Osteocyte (in vitro differentiated cells): ENCODE results near the gene PRMT5. TPM values are rescaled to one million over a fixed set of nuclear protein-coding genes. Genes with fewer than 3 reads are reported as not detected.
A peak's percentile ranks its signal among the peaks of the same experiment; 100 is the strongest.

Experiments used
- DNase-seq: peaks from one replicate; pipeline ENCODE4 v3.0.0; 2021; ENCODE audit warnings: mixed read lengths; ENCODE audit not compliant: unreplicated experiment; ENCODE audit errors: extremely low spot score
- H3K27ac Mint-ChIP-seq: one replicate; pipeline ENCODE4 v1.8.0; 2021; ENCODE audit warnings: mild to moderate bottlenecking, mixed read lengths; ENCODE audit not compliant: unreplicated experiment
- H3K27me3 Mint-ChIP-seq: one replicate; pipeline ENCODE4 v1.8.0; 2021; ENCODE audit warnings: mixed read lengths; ENCODE audit not compliant: unreplicated experiment
- H3K36me3 Mint-ChIP-seq: one replicate; pipeline ENCODE4 v1.8.0; 2021; ENCODE audit warnings: mixed read lengths; ENCODE audit not compliant: unreplicated experiment
- H3K4me1 Mint-ChIP-seq: one replicate; pipeline ENCODE4 v1.8.0; 2021; ENCODE audit warnings: mixed read lengths; ENCODE audit not compliant: unreplicated experiment
- H3K4me3 Mint-ChIP-seq: one replicate; pipeline ENCODE4 v1.8.0; 2021; ENCODE audit warnings: mild to moderate bottlenecking, moderate library complexity, mixed read lengths; ENCODE audit not compliant: unreplicated experiment
- H3K9me3 Mint-ChIP-seq: one replicate; pipeline ENCODE4 v1.8.0; 2021; ENCODE audit warnings: mixed read lengths; ENCODE audit not compliant: unreplicated experiment
- total RNA-seq: library from RNA; stranded (reverse); gene quantifications from 2 replicates; pipeline ENCODE4 v1.2.1, GENCODE V29; 2021
- TF ChIP-seq, protein P1 (sequence below): fragments of 200-600 bp; sonication (generic); IDR thresholded peaks from 2 replicates; pipeline ENCODE4 v1.5.0; 2021; ENCODE audit warnings: antibody characterized with exemption, mild to moderate bottlenecking, moderate library complexity

PRMT5 gene
- total RNA-seq, 1 donor from 2014 or later = 68.4 TPM

DNA sequence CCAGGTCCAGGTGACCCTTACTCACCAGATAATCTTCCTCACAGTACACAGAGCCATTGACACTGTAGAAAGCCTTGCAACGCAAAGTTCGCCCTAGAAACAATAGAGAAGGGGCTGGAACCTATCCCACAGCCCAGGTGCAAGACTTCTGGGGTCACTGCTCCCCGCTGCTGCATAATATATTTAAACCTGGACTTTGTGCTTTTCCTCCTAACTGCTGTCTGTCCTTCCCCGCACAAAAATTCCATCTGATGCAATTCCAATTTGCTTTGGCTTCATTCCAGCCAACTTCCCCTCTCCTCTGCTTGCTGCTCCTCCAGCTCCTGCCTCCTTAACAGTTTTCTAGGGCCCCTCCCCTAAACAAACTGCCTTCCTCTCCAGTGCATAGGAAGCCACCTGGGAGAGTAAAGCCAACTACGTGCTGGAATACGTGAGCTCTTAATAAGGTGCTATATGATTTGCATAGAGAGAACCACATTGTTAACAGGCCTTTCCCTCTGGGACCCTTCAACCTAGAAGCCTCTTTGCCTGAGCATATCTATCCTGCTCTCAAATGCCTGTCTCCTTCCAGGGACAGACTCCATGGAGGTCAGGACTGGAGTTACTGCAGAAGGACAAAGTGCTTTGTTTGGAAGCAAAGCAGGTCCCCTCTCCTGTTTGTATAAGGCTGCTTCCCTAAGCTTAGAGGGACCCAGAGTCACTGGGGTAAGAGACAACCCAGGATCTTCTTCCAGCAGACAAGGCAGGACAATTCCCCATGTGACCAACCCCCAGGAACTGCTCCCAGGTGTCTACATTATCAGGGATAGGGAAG lies 47.7 kb upstream of the PRMT5 start:
- H3K4me1 Mint-ChIP-seq = peaks cover 69% of the 10 kb centered on the region
- no peak for DNase-seq
- peak overlapping the region; percentile 86 for H3K27ac Mint-ChIP-seq
- peaks cover 38% of the 10 kb centered on the region for H3K36me3 Mint-ChIP-seq
- H3K9me3 Mint-ChIP-seq = no peaks in the 10 kb centered on the region
- TF ChIP-seq, protein P1, sequence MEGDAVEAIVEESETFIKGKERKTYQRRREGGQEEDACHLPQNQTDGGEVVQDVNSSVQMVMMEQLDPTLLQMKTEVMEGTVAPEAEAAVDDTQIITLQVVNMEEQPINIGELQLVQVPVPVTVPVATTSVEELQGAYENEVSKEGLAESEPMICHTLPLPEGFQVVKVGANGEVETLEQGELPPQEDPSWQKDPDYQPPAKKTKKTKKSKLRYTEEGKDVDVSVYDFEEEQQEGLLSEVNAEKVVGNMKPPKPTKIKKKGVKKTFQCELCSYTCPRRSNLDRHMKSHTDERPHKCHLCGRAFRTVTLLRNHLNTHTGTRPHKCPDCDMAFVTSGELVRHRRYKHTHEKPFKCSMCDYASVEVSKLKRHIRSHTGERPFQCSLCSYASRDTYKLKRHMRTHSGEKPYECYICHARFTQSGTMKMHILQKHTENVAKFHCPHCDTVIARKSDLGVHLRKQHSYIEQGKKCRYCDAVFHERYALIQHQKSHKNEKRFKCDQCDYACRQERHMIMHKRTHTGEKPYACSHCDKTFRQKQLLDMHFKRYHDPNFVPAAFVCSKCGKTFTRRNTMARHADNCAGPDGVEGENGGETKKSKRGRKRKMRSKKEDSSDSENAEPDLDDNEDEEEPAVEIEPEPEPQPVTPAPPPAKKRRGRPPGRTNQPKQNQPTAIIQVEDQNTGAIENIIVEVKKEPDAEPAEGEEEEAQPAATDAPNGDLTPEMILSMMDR = no peak
- no peaks in the 10 kb centered on the region for H3K27me3 Mint-ChIP-seq
- peak overlapping the region; percentile 84 for H3K4me3 Mint-ChIP-seq

DNA sequence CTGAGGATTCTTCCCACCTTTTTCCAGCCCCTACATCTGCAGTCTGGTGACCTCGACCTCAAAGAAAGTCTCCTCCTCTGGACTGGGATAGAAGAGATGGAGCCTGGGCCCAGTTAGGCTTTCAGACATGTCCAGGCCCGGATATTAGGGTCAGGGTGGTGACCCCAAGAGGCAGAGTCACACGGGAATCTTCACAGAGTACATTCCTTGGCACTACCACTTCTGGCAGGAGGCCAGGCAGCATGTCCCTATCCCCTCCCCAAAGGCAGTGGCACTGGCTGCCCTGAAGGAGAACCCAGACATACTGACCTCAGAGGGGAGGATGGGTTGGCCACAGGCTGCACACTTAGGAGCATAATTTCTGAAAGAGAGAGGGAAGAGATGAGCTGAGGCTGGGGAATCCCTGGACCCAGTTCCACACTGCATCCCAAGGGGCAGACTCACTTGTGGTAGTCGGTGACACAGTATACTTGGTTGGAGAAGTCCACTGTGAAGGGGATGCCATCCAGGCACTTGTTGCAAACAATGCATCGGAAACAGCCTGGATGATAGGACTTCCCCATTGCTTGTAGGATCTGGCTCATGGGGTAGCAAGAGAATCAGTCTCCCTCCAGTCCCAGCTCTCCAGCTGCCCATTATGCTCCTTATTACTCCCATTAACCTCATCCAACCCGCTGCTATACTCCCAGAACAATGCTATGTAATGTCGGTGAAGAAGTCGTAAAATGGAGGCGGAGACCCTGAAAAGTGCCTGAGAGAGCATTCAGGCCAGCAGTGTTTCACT lies 45.5 kb upstream of the PRMT5 start:
- Mint-ChIP-seq H3K9me3 (no peaks in the 10 kb centered on the region), H3K36me3 (peaks cover 46% of the 10 kb centered on the region), H3K27ac (peak overlapping the region; percentile 86), H3K4me1 (peaks cover 64% of the 10 kb centered on the region), H3K27me3 (no peaks in the 10 kb centered on the region), H3K4me3 (peak overlapping the region; percentile 39)
- TF ChIP-seq, protein P1 = no peak
- no peak for DNase-seq

DNA sequence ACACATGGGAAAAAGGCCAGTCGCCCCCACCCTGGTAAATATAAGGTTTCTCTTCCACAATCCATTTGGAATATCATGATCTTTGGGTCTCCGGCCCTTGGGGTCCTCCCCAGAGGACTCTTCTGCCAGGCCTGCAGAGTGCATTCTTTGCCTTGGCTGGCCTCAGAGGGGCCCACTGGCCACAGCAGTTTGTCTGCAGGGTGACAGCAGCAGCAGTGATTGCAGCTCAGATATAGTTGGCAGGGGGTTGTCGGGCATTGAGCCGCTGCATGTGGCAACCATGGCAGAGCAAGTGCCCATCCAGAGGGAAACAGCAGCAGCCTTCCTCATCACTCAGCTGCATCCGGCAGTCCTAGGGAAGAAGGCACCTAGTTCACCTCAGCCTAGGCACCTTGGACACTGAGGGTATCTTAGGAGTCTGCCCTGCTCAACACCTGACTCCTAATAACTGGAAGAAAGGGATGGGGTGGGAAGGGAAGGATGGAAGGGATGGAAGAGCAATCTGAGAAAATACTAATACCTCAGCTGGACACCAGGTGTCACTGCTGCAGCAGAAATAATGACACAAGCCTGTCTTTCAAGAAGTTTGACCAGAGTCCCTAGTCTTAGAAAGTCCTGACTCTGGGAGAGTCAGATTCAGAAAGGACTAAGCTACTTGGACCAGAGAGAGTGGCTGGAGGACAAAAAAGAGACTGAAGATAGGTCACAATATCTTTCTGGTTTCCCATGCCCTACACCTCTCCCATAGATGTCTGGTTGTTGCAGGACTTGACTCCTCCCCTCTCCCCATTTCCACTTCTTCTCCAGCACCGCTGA lies 44.2 kb upstream of the PRMT5 start:
- no peak for DNase-seq
- Mint-ChIP-seq H3K4me1 (peaks cover 51% of the 10 kb centered on the region), H3K9me3 (no peaks in the 10 kb centered on the region), H3K27ac (peak overlapping the region; percentile 56), H3K4me3 (peak overlapping the region; percentile 36), H3K27me3 (no peaks in the 10 kb centered on the region), H3K36me3 (peaks cover 50% of the 10 kb centered on the region)
- TF ChIP-seq, protein P1 = peak; percentile 76

DNA sequence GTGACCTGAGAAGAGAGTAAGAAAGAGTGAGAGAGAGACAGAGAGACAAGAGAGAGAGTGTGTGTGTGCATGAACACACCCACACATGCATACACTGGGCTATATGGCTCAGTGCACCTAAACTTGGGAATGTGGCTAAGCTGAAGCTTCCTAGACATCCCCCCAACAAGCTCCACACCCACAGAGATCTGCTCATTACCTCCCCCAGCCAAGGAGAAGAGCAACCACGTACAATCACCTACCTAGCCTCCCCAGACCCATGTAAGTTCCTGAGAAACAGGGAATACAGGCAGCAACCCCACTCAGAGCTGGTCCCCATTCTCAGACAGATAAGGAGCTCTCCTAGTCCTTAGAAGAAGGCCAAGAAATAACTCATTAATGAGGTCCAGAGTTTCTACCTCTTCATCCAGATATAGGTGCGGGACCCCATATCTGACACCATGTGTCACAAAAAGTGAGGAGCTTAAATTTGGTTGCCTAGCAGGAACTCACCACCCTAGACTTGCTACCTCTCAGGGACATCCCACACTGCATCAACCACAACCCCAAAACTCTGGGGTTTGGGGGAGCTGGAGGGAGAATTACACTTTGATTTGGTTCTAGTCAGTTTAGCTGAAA lies 43.2 kb upstream of the PRMT5 start:
- no peak overlapping the region for H3K27ac Mint-ChIP-seq

More for the DNA sequence above, 43.2 kb upstream of the PRMT5 start:
- peaks cover 48% of the 10 kb centered on the region for H3K36me3 Mint-ChIP-seq
- no peaks in the 10 kb centered on the region for H3K9me3 Mint-ChIP-seq
- no peak overlapping the region for H3K4me3 Mint-ChIP-seq
- no peak for DNase-seq
- TF ChIP-seq, protein P1 = no peak
- peaks cover 41% of the 10 kb centered on the region for H3K4me1 Mint-ChIP-seq
- no peaks in the 10 kb centered on the region for H3K27me3 Mint-ChIP-seq
